MCF 10A (cell line): ENCODE results near the gene SESTD1. TPM values are rescaled to one million over a fixed set of nuclear protein-coding genes. Genes with fewer than 3 reads are reported as not detected.

ENCODE experiments used
- BruUV-seq: library from RNA; stranded (reverse); fragments of 400-500 nt; replicated peaks from 2 replicates; lab custom pipeline; 2021; lab: Mats Ljungman, UMichigan
- CTCF ChIA-PET: fragments of 300-600 bp; sonication (Branson Sonifier 250); formaldehyde crosslinking; extraction: SDS; loops from one replicate; lab custom pipeline; 2021; ENCODE audit warnings: antibody characterized with exemption, inconsistent platforms; lab: Yijun Ruan, JAX
- POLR2A ChIA-PET: fragments of 300-600, 350-650 bp; sonication (Branson Sonifier 250); formaldehyde crosslinking; extraction: SDS; loops from one replicate; lab custom pipeline; 2020; ENCODE audit warnings: antibody characterized with exemption, inconsistent platforms; lab: Yijun Ruan, JAX
- DNase-seq: peaks from one replicate; pipeline ENCODE4 v3.0.0-alpha.2; 2018; ENCODE audit not compliant: unreplicated experiment
- H3K27ac Mint-ChIP-seq: one replicate; pipeline ENCODE4 v1.8.0; 2022; ENCODE audit warnings: mild to moderate bottlenecking, low read depth, mixed read lengths; ENCODE audit not compliant: unreplicated experiment
- H3K27me3 Mint-ChIP-seq: one replicate; pipeline ENCODE4 v1.8.0; 2022; ENCODE audit warnings: mixed read lengths; ENCODE audit not compliant: insufficient read depth, unreplicated experiment
- H3K36me3 Mint-ChIP-seq: one replicate; pipeline ENCODE4 v1.8.0; 2022; ENCODE audit warnings: mild to moderate bottlenecking, moderate library complexity, mixed read lengths; ENCODE audit not compliant: insufficient read depth, unreplicated experiment
- H3K4me1 Mint-ChIP-seq: one replicate; pipeline ENCODE4 v1.8.0; 2022; ENCODE audit warnings: mixed read lengths; ENCODE audit not compliant: insufficient read depth, unreplicated experiment
- H3K4me3 Mint-ChIP-seq: one replicate; pipeline ENCODE4 v1.8.0; 2022; ENCODE audit warnings: mild to moderate bottlenecking, moderate library complexity, mixed read lengths; ENCODE audit not compliant: unreplicated experiment
- H3K9me3 Mint-ChIP-seq: one replicate; pipeline ENCODE4 v1.8.0; 2022; ENCODE audit warnings: mixed read lengths; ENCODE audit not compliant: unreplicated experiment
- CTCF ChIP-seq: fragments of 200-600 bp; IDR thresholded peaks from one replicate; pipeline ENCODE4 v1.8.0; 2022; ENCODE audit warnings: antibody characterized with exemption, mild to moderate bottlenecking; ENCODE audit not compliant: unreplicated experiment
- intact Hi-C: fragments of 100-400 bp; cut with micrococcal nuclease; formaldehyde crosslinking; loops from 2 replicates; pipeline ENCODE4 v1.14.1; 2022
- total RNA-seq: library from RNA; stranded (reverse); gene quantifications from 2 replicates; pipeline ENCODE4 v1.2.3, GENCODE V29; 2022

Gene SESTD1
- total RNA-seq, 1 experiment from 2014 or later: 43.0 TPM

GRCh38 chr2:179082697-179083096 lies 181.9 kb downstream of the SESTD1 start:
- H3K4me3 Mint-ChIP-seq: no peak overlapping the region
- H3K4me1 Mint-ChIP-seq: no peaks in the 10 kb centered on the region
- H3K9me3 Mint-ChIP-seq: peaks cover 12% of the 10 kb centered on the region
- DNase-seq: no peak
- H3K36me3 Mint-ChIP-seq: no peaks in the 10 kb centered on the region
- intact Hi-C loops: no loop called here
- ChIA-PET POLR2A (no interaction called here), CTCF (interaction anchor here (0.6 kb wide), 1 partner anchor 48 kb away, joined by 3 read pairs; no protein-coding TSS in a partner anchor)
- no peaks in the 10 kb centered on the region for H3K27me3 Mint-ChIP-seq
- no peak overlapping the region for H3K27ac Mint-ChIP-seq
- TF ChIP-seq CTCF: no peak
- no TSS peak for BruUV-seq

GRCh38 chr2:179081954-179082353 lies 182.7 kb downstream of the SESTD1 start:
- no peak overlapping the region for H3K27ac Mint-ChIP-seq
- H3K4me1 Mint-ChIP-seq: no peaks in the 10 kb centered on the region
- ChIA-PET CTCF (no interaction called here), POLR2A (no interaction called here)
- H3K27me3 Mint-ChIP-seq: no peaks in the 10 kb centered on the region
- no peaks in the 10 kb centered on the region for H3K36me3 Mint-ChIP-seq
- intact Hi-C loops: no loop called here
- BruUV-seq: no TSS peak
- no peak for DNase-seq
- no peak for TF ChIP-seq CTCF
- no peak overlapping the region for H3K4me3 Mint-ChIP-seq
- H3K9me3 Mint-ChIP-seq: peaks cover 17% of the 10 kb centered on the region

- Mint-ChIP-seq H3K27ac (no peak overlapping the region), H3K4me3 (no peak overlapping the region), H3K9me3 (peaks cover 7% of the 10 kb centered on the region), H3K36me3 (no peaks in the 10 kb centered on the region), H3K27me3 (no peaks in the 10 kb centered on the region), H3K4me1 (no peaks in the 10 kb centered on the region)
- BruUV-seq: no TSS peak
- POLR2A ChIA-PET: interaction anchor here (0.6 kb wide), 1 partner anchor 39 kb away, joined by 3 read pairs; no protein-coding TSS in a partner anchor
- CTCF ChIA-PET: no interaction called here
- intact Hi-C loops: no loop called here
- TF ChIP-seq CTCF: no peak
- DNase-seq: no peak
Measured at GRCh38 chr2:179072527-179072926, 192.1 kb downstream of the SESTD1 start.

GRCh38 chr2:179071810-179072355 lies 192.7 kb downstream of the SESTD1 start:
- peaks cover 2% of the 10 kb centered on the region for H3K9me3 Mint-ChIP-seq
- H3K4me1 Mint-ChIP-seq: no peaks in the 10 kb centered on the region
- BruUV-seq: no TSS peak
- ChIA-PET CTCF (interaction anchor here (0.6 kb wide), 1 partner anchor 442 kb away, joined by 9 read pairs; no protein-coding TSS in a partner anchor), POLR2A (interaction anchor here (0.6 kb wide), 1 partner anchor 38 kb away, joined by 3 read pairs; no protein-coding TSS in a partner anchor)
- no peak overlapping the region for H3K27ac Mint-ChIP-seq
- intact Hi-C loops: no loop called here
- TF ChIP-seq CTCF: no peak
- no peak overlapping the region for H3K4me3 Mint-ChIP-seq
- H3K27me3 Mint-ChIP-seq: no peaks in the 10 kb centered on the region
- H3K36me3 Mint-ChIP-seq: no peaks in the 10 kb centered on the region
- no peak for DNase-seq
